ENCODE data around the gene IL13RA2.

IL13RA2 gene, protein sequence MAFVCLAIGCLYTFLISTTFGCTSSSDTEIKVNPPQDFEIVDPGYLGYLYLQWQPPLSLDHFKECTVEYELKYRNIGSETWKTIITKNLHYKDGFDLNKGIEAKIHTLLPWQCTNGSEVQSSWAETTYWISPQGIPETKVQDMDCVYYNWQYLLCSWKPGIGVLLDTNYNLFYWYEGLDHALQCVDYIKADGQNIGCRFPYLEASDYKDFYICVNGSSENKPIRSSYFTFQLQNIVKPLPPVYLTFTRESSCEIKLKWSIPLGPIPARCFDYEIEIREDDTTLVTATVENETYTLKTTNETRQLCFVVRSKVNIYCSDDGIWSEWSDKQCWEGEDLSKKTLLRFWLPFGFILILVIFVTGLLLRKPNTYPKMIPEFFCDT

DNA sequence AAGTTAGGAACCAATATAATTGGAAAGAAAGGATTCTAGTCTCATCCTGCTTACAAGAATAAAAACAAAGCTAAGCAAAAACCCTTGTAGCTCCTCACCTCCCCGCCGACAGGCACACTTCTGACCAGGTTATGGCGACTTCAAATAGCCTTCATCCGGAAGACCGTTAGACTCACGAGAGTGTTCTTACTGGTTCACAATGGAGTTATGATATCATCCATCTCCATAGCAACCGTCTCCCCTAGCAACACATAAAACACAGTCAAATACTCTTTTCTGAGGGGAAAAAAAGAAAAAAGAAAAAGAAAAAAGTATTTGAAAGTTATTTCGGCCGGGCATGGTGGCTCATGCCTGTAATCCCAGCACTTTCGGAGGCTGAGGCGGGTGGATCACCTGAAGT is at the start of gene IL13RA2:
Gene IL13RA2, minus strand, starts transcription at position 162 of the 400 bp plus-strand sequence. CDS start 347 bp downstream, outside the sequence.
- peak; percentile 23 for DNase-seq (ENCODE audit: low read depth)

DNA sequence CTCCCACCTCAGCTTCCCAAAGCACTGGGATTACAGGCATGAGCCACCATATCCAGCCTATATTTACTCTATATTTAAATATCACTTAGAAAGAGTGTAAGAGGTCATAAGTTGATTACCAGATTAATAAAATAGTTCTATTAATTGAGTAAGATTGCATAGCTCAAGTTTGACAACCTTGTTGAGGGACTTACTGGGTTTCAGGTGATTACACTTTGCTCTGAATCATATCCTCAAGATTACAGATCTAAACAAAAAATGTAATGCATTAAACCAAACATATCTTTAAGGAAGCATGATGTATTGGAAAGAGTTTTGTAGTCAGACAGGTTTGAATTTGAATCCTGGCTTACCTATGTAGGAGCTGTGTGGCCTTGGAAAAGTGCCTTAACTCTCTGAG is 47.9 kb upstream of the IL13RA2 start:
- DNase-seq (ENCODE audit: low read depth): no peak

DNA sequence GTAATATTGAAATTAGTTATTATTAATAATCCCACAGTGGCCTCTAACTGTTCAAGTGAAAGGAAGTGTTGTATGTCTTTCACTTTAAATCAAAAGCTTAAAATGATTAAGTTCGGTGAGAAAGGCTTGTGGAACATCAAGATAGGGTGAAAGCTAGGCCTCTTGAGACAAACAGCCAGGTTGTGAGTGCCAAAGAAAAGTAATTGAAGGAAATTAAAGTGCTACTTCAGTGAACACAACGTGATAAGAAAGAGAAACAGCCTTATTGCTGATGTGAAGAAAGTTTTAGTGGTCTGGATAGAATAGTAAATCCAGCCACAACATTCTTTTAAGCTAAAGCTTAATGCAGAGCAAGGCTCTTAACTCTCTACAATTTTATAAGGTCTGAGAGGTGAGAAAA is 42.6 kb upstream of the IL13RA2 start:
- peak; percentile 24 for DNase-seq (ENCODE audit: low read depth)

DNA sequence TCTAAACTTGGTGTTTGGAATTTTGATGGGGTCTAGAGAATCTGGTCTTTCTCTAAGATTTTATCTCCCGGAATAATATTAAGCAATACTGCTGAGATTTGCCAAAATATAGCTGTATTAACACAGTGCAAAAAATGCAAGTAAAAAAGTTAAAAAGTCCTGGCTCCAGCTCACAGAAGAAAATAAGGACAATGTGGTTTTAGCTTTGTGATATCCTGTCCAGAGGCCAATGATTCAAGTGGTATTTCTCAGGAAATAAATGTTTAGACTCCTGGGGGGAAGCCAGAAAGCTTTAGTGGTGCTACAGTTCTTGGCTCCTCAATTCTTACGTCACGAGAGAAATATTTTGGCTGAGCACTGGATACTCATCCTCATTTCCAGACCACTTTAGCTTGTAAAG is 40.9 kb upstream of the IL13RA2 start:
- peak; percentile 87 for DNase-seq (ENCODE audit: low read depth)

DNA sequence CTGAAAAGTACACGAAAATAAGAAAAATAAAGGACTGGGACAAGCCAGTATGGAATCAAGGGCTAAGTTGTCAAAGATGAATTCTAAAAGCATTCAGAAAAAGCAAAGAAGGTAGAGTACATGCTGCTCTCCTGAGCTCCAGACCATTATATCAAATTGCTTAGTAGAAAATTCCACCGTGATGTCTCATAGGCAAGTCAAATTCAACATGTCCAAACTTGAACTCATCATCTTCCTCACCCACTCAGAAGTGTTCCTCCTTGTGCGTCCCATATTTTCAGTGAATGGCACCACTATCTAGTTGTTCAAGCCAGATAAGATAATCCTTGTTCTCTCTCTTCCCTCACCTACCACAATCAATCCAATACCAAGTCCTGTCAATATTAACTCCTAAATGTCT is 37.5 kb upstream of the IL13RA2 start:
- DNase-seq (ENCODE audit: low read depth): no peak

DNA sequence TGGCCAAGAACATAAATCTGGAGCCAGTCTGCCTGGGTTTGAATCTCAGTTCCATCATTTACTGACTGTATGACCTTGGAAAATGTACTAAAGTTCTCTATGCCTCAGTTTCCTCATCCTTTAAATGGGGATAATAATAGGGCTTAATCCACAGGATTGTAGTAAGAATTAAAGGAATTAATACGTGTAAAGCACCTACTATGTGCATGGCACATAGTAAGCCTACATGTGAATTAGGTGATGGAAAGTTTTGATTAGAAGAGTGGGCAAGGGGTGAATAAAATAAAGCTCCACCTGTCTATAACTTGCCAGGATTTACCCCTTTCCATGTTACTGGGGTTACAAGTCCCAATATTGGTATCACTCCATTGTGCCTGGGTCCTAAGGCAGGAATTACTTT is 35.8 kb upstream of the IL13RA2 start:
- DNase-seq (ENCODE audit: low read depth): no peak

DNA sequence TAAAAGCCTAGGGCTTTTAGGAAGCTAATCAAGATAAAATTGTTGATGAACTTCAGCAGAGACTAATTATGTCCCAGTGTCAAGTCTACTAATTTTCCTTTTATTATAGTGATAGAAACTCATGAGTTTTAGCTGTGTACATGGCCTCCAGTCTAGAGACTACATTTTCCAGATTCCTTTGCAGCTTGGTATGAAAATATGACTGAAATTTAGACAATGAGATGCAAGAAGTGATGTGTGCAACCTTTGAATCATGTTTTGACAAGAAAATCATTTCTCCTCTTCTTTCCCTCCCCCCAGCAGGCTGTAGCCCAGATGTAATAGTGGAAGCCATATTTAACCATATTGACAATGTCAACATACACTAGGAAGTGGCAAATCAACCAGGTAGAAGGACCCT is 30.3 kb upstream of the IL13RA2 start:
- no peak for DNase-seq (ENCODE audit: low read depth)

DNA sequence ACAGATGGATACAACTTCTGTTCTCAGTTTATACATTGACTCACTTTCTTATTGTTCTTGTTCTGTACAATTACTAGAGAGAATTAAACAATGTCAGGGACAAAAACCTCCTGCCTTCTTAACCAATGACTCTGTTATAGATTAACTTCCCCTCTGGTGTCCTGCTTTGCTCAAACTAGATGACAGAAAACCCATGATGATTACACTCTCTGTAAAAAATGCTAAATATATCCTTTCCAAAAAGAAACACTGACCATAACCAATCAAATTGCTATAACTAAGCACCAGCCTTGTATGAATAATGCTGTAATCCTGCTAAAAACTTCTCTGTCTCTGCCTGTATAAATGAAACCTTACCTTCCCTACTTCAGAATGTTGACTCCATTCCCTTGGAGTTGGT is 29.8 kb upstream of the IL13RA2 start:
- DNase-seq (ENCODE audit: low read depth): no peak

DNA sequence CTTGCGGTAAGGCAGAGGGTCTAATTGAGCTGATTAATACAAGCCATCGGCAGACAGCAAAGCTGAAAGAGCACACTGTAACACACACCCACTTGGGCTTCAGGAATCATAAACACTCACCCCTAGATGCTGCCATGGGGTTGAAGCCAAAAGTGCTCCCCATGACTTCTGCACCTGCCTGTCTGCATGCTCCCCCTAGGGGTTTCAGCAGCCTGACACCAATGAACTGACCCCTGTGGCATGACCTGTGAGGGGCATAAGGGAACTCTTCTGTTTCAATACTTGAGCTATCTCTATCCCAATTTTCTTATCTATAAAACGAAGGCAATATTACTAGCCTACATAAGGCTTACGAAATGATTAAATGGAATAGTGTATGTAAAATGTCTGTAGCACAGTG is 23.0 kb upstream of the IL13RA2 start:
- DNase-seq (ENCODE audit: low read depth): no peak

DNA sequence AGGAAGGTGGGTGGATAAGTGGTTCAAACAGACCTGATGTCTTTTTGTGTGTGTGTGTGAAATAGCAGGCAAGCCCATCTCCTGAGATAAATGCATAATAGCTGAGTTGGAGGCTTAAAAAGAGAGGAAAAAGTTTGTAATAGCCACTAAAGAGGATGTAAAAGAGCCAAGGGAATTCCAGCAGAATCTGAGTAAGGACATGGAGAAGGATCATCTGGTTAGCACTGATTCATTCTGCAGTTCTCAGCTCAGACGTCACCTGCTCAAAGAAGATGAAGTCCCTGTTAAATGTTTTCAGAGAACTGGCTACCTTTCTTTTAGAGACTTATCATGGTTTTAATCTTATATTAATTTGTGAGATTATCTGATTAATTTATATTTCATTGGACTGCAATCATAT is 21.0 kb upstream of the IL13RA2 start:
- DNase-seq (ENCODE audit: low read depth): peak; percentile 44

DNA sequence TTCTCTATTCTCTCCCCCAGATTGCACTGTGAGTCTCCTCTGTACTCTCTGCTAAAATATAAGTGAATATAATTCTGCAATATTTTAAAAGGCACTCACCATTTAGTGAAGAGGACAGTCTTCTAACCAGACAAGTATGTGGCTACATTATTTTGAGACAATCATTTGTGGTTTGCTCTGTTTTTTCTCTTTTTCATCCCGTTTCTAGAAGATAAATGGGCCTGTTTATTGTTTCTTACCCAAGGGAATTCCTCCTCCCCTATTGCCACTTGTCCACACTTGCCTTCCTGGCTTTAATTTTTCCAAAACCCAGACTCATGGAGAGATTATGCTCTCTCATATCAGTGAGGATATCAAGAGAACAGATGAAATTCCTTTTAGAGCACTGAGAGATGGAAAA is 18.6 kb upstream of the IL13RA2 start:
- peak; percentile 48 for DNase-seq (ENCODE audit: low read depth)

DNA sequence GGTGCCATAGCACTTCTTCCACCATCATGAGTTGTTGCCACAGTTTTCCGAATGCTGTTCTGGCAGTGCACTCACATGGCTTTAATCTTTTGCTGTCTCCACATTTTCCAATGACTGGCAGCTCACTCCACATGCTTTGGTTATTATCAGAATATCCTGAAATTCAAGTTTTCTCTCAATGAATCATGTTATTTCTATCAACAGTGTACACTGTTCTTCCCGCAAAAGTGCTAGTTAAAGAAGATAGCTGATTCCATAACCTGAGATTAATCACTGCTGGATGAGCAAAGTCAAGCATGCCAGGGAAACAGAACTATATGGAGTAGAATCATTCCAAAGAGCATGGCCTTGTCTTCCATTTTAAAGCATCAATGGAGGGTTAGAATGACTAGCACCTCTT is 14.6 kb upstream of the IL13RA2 start:
- peak; percentile 63 for DNase-seq (ENCODE audit: low read depth)

DNA sequence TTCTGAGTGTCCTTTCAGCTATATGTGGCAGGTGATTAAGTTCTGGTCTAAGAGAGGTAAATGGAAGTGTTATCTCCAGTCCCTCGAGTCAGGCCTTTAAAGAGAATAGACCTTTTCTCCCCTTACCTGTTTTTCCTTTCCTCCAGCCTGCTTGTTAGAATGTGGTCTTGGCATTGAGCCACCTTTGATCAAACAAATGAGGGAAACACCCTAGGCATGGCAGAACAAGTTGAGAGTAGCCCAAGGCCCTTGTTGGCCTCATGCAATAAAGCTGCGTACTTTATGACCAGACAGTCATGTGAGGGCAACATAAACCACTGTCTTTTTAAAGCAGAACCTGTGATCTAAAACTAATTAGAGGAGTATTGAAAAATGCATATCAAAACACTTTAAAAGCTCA is 13.2 kb upstream of the IL13RA2 start:
- DNase-seq (ENCODE audit: low read depth): no peak

DNA sequence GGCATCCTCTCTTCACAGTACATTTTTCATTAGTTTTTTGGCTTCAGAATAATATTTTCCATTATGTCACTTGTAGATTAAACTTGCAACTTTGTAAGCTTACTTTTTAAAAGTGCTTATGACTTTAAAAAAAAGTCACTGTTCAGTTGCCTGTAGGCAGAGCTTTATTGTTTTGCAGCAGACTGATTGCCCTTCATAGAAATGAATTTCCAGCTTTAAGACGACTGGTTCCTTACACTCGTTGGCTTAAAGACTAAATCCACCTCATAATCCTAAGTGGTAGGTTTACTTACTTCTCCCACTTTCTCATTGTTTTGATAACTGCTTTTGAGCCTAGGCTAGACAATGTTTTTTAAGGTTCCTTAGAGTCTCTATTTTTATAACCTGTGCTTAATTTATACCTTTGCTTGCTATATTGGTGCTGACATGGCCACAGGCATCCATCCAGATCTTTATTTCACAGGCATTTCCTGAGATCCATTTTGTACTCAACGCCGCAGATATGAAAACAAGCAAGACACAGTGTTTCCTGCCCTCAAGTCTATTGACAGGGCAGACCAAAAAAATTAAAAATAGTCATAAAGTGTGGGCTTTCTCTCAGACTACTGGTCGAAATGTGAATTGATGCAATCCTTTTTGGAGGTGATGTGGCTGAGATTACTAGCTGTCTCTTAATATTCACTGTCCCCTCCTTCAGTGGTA is 12.6 kb upstream of the IL13RA2 start:
- no peak for DNase-seq (ENCODE audit: low read depth)

DNA sequence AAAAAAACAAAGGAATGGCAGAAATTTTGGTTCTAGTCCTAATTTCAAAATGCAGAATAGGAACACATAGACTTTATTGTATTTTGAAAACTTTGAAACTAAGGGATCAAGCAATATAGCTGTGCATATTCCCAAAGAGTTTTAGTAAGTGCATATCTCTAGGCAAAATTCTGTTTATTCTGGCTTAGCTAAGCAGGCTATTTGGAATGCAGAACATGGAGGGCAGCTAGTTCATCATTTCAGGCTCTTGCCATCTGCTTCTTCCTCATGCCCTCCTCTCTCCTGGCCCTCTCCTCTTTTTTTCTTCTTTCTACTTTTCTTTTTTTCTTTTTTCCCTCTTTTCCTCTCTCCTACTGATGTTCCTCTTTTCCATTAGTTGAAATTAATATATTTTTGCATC is 12.0 kb upstream of the IL13RA2 start:
- DNase-seq (ENCODE audit: low read depth): no peak

DNA sequence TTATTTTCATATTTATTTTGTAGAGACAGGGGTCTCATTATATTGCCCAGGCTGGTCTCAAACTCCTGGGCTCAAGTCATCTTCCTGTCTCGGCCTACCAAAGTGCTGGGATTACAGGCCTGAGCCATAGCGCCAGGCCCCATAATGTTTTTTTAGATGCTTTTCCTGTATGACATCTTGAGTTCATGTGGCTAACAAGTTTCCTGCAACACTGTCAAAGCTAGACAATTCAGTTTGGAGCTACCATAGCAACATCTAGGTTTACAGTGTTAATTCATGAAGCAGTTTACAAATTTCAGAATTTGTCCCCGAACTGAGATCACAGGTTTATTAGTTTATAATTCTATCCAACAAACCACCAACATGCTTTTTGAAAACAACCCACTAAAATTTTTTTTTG is 6.4 kb upstream of the IL13RA2 start:
- DNase-seq (ENCODE audit: low read depth): no peak

DNA sequence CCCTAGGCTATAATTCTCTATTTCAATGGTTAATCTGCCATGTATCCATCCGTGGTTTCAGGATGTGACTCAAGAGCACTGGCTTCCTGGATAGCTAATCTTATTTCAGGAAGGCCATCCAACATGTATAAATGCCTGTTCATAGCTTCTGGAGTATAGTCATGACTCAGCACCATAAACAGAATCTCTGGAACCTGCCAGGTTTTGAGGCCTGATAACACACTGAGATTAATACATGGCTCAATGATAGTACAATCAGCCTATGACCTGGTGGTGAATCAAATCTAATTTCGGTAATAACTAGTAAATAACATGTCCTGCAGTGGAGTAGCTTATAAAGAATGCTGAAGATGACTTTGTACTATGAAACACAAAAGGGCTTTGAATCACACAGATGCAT is 5.7 kb upstream of the IL13RA2 start:
- peak; percentile 89 for DNase-seq (ENCODE audit: low read depth)

DNA sequence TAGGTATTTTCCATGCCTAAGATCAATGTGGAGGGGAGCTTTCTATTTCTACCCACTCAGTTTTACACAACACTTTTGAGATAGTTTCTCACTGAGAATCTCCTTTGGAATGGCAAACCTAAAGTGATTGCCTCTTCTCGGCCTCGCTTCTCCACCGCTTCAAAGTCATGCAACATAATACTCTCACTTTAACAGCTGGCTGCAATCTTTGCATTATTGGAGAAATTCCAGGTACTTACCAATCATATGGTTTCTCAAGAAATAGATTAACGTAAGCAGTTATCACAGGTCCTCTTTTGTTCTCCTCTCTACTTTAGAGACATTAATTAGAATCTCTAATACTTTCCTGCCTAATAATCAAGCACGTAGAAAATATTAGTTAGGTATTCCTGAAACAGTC is 3.7 kb upstream of the IL13RA2 start:
- no peak for DNase-seq (ENCODE audit: low read depth)

DNA sequence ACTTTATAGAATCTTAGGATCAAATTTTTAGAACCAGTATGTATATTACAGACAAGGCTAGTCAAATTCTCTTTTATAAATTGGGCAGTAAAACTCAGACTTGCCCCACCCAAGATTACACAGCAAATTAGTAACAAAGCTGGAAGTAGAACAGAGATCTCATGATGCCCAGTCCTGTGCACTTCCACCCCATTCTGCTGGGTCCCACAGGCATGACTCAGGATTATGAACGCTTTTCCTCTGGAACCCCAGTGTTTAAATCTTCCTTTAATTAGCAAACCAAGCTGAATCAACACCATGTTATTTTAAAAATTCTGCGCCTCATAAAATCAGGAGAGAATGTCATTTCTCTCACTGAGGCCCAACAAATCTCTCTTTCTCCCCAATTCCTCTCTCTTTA is 1.5 kb upstream of the IL13RA2 start:
- DNase-seq (ENCODE audit: low read depth): no peak

DNA sequence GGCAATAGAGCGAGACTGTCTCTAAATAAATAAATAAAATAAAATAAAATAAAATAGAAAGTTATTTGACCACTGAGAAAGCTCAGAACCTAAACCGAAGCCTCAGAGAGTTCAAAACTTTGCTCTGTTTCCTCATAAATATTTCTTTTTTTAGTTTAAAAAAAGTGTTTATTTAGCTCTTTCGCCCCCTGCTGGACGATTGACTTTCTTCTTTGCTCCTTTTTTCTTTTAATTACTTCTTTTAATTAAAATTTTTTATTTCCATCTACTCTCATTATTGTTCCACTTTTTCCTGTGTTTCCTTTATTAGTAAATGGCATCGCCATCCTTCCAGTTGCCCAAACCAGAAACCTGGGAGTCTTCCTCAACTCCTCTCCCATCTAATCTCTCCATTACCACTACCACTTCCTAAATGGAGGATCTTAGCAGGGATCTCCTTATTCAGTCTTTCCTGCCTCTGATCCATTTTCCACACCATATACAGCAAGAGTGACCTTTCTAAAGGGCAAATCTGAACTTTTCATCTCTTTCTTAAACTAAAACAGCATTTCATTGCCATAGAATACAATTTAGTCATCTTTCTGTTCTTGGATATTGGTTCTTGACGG is 728 bp upstream of the IL13RA2 start:
- DNase-seq (ENCODE audit: low read depth): no peak

DNA sequence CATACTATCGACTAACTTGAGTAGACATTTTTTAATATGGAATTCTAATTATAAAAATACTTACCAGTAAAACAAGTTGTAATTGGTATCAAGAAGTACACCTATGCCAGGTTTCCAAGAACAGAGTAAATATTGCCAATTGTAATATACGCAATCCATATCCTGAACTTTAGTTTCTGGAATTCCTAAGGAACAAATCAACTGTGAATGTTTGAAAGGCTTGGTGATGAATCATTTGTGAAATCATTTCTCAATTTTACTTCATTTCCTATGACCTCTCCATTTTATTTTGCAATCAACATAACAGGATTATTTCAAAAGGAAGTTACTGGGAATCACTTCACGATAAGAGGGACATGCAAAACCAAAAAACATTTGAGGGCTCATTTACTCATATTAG is 3.7 kb downstream of the IL13RA2 start:
- DNase-seq (ENCODE audit: low read depth): peak; percentile 61

DNA sequence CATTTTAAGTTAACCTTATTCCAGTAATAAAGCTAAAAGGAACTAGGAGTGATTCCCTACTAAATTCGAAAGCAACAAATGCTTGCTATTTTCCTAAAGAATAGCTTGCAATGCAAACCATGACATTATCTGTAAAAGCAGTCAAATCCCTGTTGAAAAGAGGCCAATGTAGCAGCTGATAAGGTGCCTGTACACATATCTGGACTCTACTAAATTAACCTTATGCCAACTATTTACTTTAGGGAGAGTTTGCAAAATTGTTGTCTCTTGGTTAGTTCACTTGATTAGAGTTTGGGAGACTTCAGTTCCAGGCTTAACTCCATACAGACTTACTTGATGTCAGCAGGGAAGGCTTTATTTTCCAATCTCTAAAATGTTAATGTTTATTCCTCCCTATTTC is 6.0 kb downstream of the IL13RA2 start:
- peak; percentile 10 for DNase-seq (ENCODE audit: low read depth)

DNA sequence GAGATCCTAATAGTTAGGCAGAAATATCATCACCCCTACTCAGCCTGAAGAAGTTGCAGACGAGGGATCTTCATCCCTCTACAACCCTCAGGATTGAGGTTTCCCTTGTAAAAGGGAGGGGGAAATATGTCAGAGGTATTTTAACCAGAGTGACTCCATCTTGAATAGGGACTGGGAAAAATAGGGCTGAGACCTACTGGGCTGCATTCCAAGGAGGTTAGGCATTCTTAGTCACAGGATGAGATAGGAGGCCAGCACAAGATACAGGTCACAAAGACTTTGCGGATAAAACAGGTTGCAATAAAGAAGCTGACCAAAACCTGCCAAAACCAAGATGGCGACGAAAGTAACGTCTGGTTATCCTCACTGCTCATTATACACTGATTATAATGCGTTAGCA is 17.5 kb downstream of the IL13RA2 start:
- DNase-seq (ENCODE audit: low read depth): peak; percentile 24

Data from amniotic epithelial cell (primary cell).